Vagina (tissue), 2 donors: ENCODE data around the gene THYN1. TPM values are rescaled to one million over a fixed set of nuclear protein-coding genes. Genes with fewer than 3 reads are reported as not detected.

Experiments
- DNase-seq, 2 donors: peaks; one replicate each; pipeline ENCODE4 v3.0.0-alpha.2; 2017; ENCODE audit errors: extremely low spot score in 2 of 2
- H3K27ac ChIP-seq: fragments of 200-600 bp; sonication (generic); one replicate; pipeline ENCODE4 v1.5.1; 2019
- H3K27me3 ChIP-seq: fragments of 200-600 bp; sonication (generic); one replicate; pipeline ENCODE4 v1.5.1; 2019
- H3K36me3 ChIP-seq, 2 donors: fragments of 200-600 bp; sonication (generic); one replicate each; pipeline ENCODE4 v1.5.1; 2017 to 2019
- H3K4me1 ChIP-seq: fragments of 200-600 bp; sonication (generic); one replicate; pipeline ENCODE4 v1.5.1; 2019
- H3K4me3 ChIP-seq, 2 donors: fragments of 200-600 bp; sonication (generic); 1 replicate in 1 of 2; 2 replicates in 1 of 2; pipeline ENCODE4 v1.5.1; 2016 to 2019
- H3K9me3 ChIP-seq: fragments of 200-600 bp; sonication (generic); one replicate; pipeline ENCODE4 v1.5.1; 2019
- POLR2A ChIP-seq, 2 donors: fragments of 450-650 bp; IDR thresholded peaks; one replicate each; pipeline ENCODE4 v1.6.1; 2017; ENCODE audit warnings: antibody characterized with exemption in 2 of 2, mild to moderate bottlenecking in 2 of 2, moderate library complexity in 2 of 2
- POLR2AphosphoS5 ChIP-seq, 2 donors: sonication (generic); formaldehyde crosslinking; IDR thresholded peaks; one replicate each; pipeline ENCODE4 v1.9.0; 2017; ENCODE audit warnings: antibody characterized with exemption in 2 of 2, mild to moderate bottlenecking in 2 of 2, low read depth in 1 of 2; ENCODE audit not compliant: insufficient read depth in 1 of 2
- intact Hi-C: fragments of 100-400 bp; cut with DNase I; formaldehyde crosslinking; loops from one replicate; pipeline ENCODE4 v1.15.1; 2023
- total RNA-seq: library from RNA; depleted of rRNA; stranded (reverse); fragments of >200 nt; gene quantifications from one replicate; pipeline ENCODE4 v1.2.3, GENCODE V29; 2016
- TF ChIP-seq, protein P1 (sequence below), 3 experiments: fragments of 450-650 bp in 2 of 3; fragments of 200-600 bp in 1 of 3; sonication (generic) in 1 of 3; IDR thresholded peaks; one replicate each; pipeline ENCODE4 v1.5.1; 2017 to 2019; ENCODE audit warnings: antibody characterized with exemption in 3 of 3, mild to moderate bottlenecking in 2 of 3, moderate library complexity in 2 of 3

Gene THYN1
- total RNA-seq, 1 donor from 2014 or later = 39.8 TPM

DNA sequence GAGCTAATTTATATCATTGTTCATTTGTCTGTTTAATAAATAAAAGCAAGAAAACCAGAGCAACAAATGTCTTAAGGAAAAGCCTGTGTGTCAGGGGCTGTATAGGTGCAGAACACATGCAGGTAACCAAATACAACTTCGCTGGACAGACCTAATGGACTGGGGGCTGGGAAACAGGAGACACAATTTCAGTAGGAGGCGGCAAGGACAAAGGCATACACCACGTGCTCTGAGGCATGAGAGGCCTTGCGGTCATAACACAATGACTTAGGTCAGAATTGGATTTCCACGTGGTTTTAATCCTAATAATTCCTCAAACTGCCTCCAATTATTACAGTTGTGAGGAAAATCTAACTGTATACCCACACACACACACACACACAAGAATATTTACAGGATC, 14.3 kb upstream of the THYN1 start:
- Histone ChIP-seq H3K27me3 (no peaks in the 10 kb centered on the region), H3K4me3 (no peak overlapping the region), H3K27ac (no peak overlapping the region), H3K9me3 (no peaks in the 10 kb centered on the region), H3K4me1 (no peaks in the 10 kb centered on the region), H3K36me3 (peaks cover 0 to 11% of the 10 kb centered on the region in 2 donors)
- intact Hi-C loops = no loop called here
- DNase-seq = no peak
- TF ChIP-seq POLR2AphosphoS5 (IDR thresholded peaks at IDR 0.05; ENCODE audit: insufficient read depth in 1 of 2, low read depth in 1 of 2) (no peak), POLR2A (IDR thresholded peaks at IDR 0.05) (no peak)
- TF ChIP-seq, protein P1, sequence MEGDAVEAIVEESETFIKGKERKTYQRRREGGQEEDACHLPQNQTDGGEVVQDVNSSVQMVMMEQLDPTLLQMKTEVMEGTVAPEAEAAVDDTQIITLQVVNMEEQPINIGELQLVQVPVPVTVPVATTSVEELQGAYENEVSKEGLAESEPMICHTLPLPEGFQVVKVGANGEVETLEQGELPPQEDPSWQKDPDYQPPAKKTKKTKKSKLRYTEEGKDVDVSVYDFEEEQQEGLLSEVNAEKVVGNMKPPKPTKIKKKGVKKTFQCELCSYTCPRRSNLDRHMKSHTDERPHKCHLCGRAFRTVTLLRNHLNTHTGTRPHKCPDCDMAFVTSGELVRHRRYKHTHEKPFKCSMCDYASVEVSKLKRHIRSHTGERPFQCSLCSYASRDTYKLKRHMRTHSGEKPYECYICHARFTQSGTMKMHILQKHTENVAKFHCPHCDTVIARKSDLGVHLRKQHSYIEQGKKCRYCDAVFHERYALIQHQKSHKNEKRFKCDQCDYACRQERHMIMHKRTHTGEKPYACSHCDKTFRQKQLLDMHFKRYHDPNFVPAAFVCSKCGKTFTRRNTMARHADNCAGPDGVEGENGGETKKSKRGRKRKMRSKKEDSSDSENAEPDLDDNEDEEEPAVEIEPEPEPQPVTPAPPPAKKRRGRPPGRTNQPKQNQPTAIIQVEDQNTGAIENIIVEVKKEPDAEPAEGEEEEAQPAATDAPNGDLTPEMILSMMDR (IDR thresholded peaks at IDR 0.05) = no peak

DNA sequence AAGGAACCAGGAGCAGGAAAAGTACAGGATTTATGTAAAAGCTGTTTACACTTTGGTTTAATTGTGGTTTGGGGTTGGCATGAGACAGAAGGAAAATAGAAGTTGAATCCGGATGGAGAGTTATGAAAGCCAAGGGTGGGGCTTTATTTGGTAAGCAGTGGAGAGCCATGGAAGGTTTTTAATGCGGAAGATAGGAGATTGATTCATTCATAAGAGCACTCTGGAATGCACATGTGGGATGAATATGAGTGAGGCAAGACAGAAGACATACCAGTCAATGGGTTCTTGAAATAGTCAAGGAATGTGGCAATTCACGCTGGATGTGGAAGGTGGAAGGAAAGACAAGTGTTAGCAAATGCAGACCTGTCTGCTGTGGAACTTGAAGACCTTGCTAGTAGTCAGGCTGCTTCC, 13.7 kb upstream of the THYN1 start:
- Histone ChIP-seq H3K27ac (no peak overlapping the region), H3K4me3 (no peak overlapping the region), H3K36me3 (peaks cover 0 to 18% of the 10 kb centered on the region in 2 donors), H3K27me3 (no peaks in the 10 kb centered on the region), H3K9me3 (no peaks in the 10 kb centered on the region), H3K4me1 (no peaks in the 10 kb centered on the region)
- no peak for DNase-seq
- intact Hi-C loops = no loop called here
- TF ChIP-seq, protein P1 (IDR thresholded peaks at IDR 0.05) = no peak
- TF ChIP-seq POLR2AphosphoS5 (IDR thresholded peaks at IDR 0.05; ENCODE audit: insufficient read depth in 1 of 2, low read depth in 1 of 2) (no peak), POLR2A (IDR thresholded peaks at IDR 0.05) (no peak)

DNA sequence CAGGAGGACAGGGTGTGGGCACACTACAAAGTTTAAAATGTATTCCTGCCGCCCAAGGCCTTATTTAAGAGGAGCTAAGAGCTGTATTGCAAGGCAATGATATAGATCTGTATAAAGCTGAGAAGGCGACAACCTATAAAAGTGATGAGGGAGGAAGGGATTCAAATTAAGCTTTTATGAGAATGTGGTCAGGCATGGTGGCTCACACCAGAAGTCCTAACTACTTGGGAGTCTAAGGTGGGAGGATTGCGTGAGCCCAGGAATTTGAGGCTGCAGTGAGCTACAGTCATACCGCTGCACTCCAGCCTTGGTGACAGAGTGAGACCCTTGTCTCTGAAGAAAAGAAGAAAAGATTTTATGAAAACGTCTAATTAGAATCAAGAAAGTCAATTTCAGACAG, 13.3 kb upstream of the THYN1 start:
- no peaks in the 10 kb centered on the region for H3K4me1 ChIP-seq
- no peak overlapping the region for H3K4me3 ChIP-seq
- DNase-seq = no peak
- peaks cover 0 to 21% of the 10 kb centered on the region in 2 donors for H3K36me3 ChIP-seq
- H3K9me3 ChIP-seq = no peaks in the 10 kb centered on the region
- H3K27ac ChIP-seq = no peak overlapping the region
- no peaks in the 10 kb centered on the region for H3K27me3 ChIP-seq
- TF ChIP-seq POLR2A (IDR thresholded peaks at IDR 0.05) = no peak
- TF ChIP-seq, protein P1 (IDR thresholded peaks at IDR 0.05) = no peak
- no peak for TF ChIP-seq POLR2AphosphoS5 (IDR thresholded peaks at IDR 0.05; ENCODE audit: insufficient read depth in 1 of 2, low read depth in 1 of 2)
- intact Hi-C loops = no loop called here

DNA sequence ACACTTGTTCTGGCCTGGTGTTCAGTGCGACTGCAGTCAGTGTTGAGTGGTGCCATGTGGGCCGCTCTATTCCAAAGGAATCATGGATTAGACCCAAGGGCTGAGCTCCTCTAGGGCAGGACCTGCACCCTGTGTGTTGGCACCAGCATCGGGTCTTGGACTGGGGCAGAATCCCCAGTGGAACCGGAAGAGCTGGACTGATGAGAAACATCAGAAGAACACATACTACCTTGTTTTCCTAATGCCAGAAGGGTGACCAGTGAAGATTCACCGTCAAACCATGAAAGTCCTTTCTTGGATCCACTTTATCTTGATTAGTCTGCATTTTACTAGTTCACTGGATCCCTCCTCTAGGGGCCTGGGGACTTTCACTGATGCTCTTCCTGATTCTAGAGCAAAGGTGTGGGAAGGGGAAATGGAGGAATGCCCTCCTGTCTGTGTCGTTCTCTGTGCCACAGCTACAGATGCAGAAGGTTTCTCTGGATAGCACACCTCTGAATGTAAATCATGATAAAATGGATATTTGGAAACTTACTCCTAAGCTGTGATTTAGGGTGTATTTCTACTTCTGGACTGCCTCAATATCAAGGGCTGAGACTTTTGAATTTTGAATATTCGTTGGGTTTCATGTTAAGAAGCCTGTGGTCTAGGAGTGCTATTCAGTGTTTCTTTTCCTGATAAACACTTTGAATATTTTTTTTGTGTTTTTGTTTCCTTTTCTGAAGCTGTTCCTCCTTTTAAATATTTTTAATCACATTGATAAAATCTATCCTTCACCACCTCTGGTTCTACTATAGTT, 12.0 kb upstream of the THYN1 start:
- no peak for TF ChIP-seq POLR2AphosphoS5 (IDR thresholded peaks at IDR 0.05; ENCODE audit: insufficient read depth in 1 of 2, low read depth in 1 of 2)
- TF ChIP-seq, protein P1 (IDR thresholded peaks at IDR 0.05) = no peak
- TF ChIP-seq POLR2A (IDR thresholded peaks at IDR 0.05) = no peak
- no peaks in the 10 kb centered on the region for H3K27me3 ChIP-seq
- peaks cover 0 to 32% of the 10 kb centered on the region in 2 donors for H3K36me3 ChIP-seq
- H3K9me3 ChIP-seq = no peaks in the 10 kb centered on the region
- DNase-seq = no peak
- intact Hi-C loops = no loop called here
- no peak overlapping the region for H3K27ac ChIP-seq
- H3K4me1 ChIP-seq = no peaks in the 10 kb centered on the region
- H3K4me3 ChIP-seq = no peak overlapping the region
